K562 (cell line): ENCODE measurements around the gene ZC3H12A. TPM values are rescaled to one million over a fixed set of nuclear protein-coding genes. Genes with fewer than 3 reads are reported as not detected.
A peak's percentile ranks its signal among the peaks of the same experiment; 100 is the strongest.

Source experiments
- BRCA1 ChIP-seq, 2 experiments: fragments of 450-650 bp in 1 of 2; sonication (generic) in 1 of 2; formaldehyde crosslinking in 1 of 2; IDR thresholded peaks; 2 replicates each; pipeline versions ENCODE4 v1.5.0 to v1.6.1; 2017 to 2020; ENCODE audit warnings: mild to moderate bottlenecking in 1 of 2, missing genetic modification reagents in 1 of 2
- BRF1 ChIP-seq: IDR thresholded peaks from 3 replicates; pipeline ENCODE4 v1.6.1; 2011; ENCODE audit warnings: borderline replicate concordance, mild to moderate bottlenecking; ENCODE audit not compliant: insufficient read length; ENCODE audit errors: extremely low read depth
- CBX5 ChIP-seq: IDR thresholded peaks from 2 replicates; pipeline ENCODE4 v1.6.1; 2014; ENCODE audit warnings: low read depth, borderline replicate concordance
- ETV1 ChIP-seq: fragments of 450-650 bp; conservative IDR thresholded peaks from 2 replicates; pipeline ENCODE4 v1.6.1; 2016; ENCODE audit warnings: missing genetic modification characterization, control low read depth, low read depth, missing compliant biosample characterization
- KLF6 ChIP-seq: fragments of 250-450 bp; sonication (Bioruptor Pico); IDR thresholded peaks from 2 replicates; pipeline ENCODE4 v1.4.0; 2020; ENCODE audit warnings: mild to moderate bottlenecking, moderate library complexity, borderline replicate concordance
- MECOM ChIP-seq: fragments of 250-450 bp; sonication (Bioruptor Pico); IDR thresholded peaks from 2 replicates; pipeline ENCODE4 v1.8.0; 2022; ENCODE audit warnings: inconsistent platforms
- MTA2 ChIP-seq: fragments of 450-650 bp; IDR thresholded peaks from 2 replicates; pipeline ENCODE4 v1.6.1; 2016; ENCODE audit warnings: low read depth
- MXD1 ChIP-seq: fragments of 250-450 bp; sonication (Bioruptor Pico); IDR thresholded peaks from 2 replicates; pipeline ENCODE4 v1.8.0; 2021; ENCODE audit warnings: borderline replicate concordance, mild to moderate bottlenecking, moderate library complexity; ENCODE audit not compliant: poor library complexity, severe bottlenecking
- MYNN ChIP-seq, 2 experiments: sonication (generic); formaldehyde crosslinking in 1 of 2; IDR thresholded peaks; 2 replicates each; pipeline versions ENCODE4 v1.5.0 to v1.6.1; 2016 to 2020; ENCODE audit warnings: antibody characterized with exemption in 1 of 2, missing genetic modification reagents in 1 of 2
- NFIX ChIP-seq: fragments of 250-450 bp; sonication (Bioruptor Pico); IDR thresholded peaks from 2 replicates; pipeline ENCODE4 v1.4.0; 2020; ENCODE audit warnings: low read depth, mild to moderate bottlenecking, moderate library complexity
- PRDM10 ChIP-seq: fragments of 450-650 bp; IDR thresholded peaks from 2 replicates; pipeline ENCODE4 v1.6.1; 2018; ENCODE audit not compliant: partially characterized antibody
- ZBED1 ChIP-seq: IDR thresholded peaks from 2 replicates; pipeline ENCODE4 v1.6.1; 2014
- ZBTB43 ChIP-seq: sonication (generic); formaldehyde crosslinking; IDR thresholded peaks from 2 replicates; pipeline ENCODE4 v1.8.0; 2023; ENCODE audit warnings: mild to moderate bottlenecking, missing genetic modification reagents
- ZFX ChIP-seq: sonication (generic); formaldehyde crosslinking; IDR thresholded peaks from 2 replicates; pipeline ENCODE4 v1.8.0; 2022; ENCODE audit warnings: mild to moderate bottlenecking, missing genetic modification reagents, moderate library complexity
- ZHX1 ChIP-seq: fragments of 150-350 bp; conservative IDR thresholded peaks from 2 replicates; pipeline ENCODE4 v1.6.1; 2014; ENCODE audit warnings: low read length
- ZNF280B ChIP-seq: fragments of 250-450 bp; sonication (Bioruptor Pico); IDR thresholded peaks from 2 replicates; pipeline ENCODE4 v1.5.1; 2021; ENCODE audit warnings: mild to moderate bottlenecking
- ZNF507 ChIP-seq: conservative IDR thresholded peaks from 2 replicates; pipeline ENCODE4 v1.6.1; 2017; ENCODE audit warnings: missing genetic modification characterization, missing compliant biosample characterization
- ZNF830 ChIP-seq: fragments of 250-450 bp; sonication (Bioruptor Pico); IDR thresholded peaks from 2 replicates; pipeline ENCODE4 v1.5.0; 2021; ENCODE audit warnings: mild to moderate bottlenecking
- polyA plus RNA-seq, 8 experiments: library from polyadenylated mRNA; depleted of rRNA in 4 of 8; stranded (reverse) in 5 of 8; unstranded in 3 of 8; fragments of >200 nt; fragmentation: Nextera tagmentation in 2 of 8; fragmentation: Illumina TruSeq in 1 of 8; extraction: Ambion mirVana in 2 of 8; extraction: Trizol in 1 of 8; gene quantifications; 2 replicates each; pipeline versions ENCODE4 v1.2.1 to v1.2.3, GENCODE V29; 2011 to 2014; ENCODE audit warnings: inconsistent platforms in 1 of 8, missing spikeins in 1 of 8
- total RNA-seq, 7 experiments: library from RNA; depleted of rRNA in 6 of 7; stranded (reverse); fragments of >200 nt in 6 of 7; fragmentation: Illumina TruSeq in 2 of 7; extraction: Trizol in 2 of 7; gene quantifications; 2 replicates each; pipeline versions ENCODE4 v1.2.1 to v1.2.3, GENCODE V29; 2011 to 2021; ENCODE audit warnings: low replicate concordance in 1 of 7

The ZC3H12A gene
- total and polyA plus RNA-seq, 9 of the 15 experiments (the other 6 are each of a cell fraction or from before 2014, with no cell fraction given), result 0.14 to 9.4 (median 6.7) TPM

GRCh38 chr1:37474046-37474696, at the start of gene ZC3H12A (continued):
- TF ChIP-seq ZHX1 (no peak), MTA2 (no peak), MYNN (IDR thresholded peaks at IDR 0.05) (0 out of 2 replicates have a peak, but pooled peaks have one; percentile 35), MYNN (CRISPR knock-in tag; IDR thresholded peaks at IDR 0.05) (no peak), MECOM (CRISPR knock-in tag) (no peak), ZBTB43 (CRISPR knock-in tag) (no peak), ETV1 (no peak), MXD1 (CRISPR knock-in tag) (no peak), ZNF280B (no peak), ZFX (CRISPR knock-in tag) (peak; percentile 72; the same call in 1 of the 2 replicates), ZBED1 (peak; percentile 80; the same call in 1 of the 2 replicates), BRF1 (no peak), ZNF830 (CRISPR knock-in tag) (no peak), KLF6 (CRISPR knock-in tag) (no peak), BRCA1 (IDR thresholded peaks at IDR 0.05) (no peak), BRCA1 (CRISPR knock-in tag; IDR thresholded peaks at IDR 0.05) (peak; percentile 25; the same call in 1 of the 2 replicates), ZNF507 (tag) (no peak), PRDM10 (peak; percentile 14), CBX5 (no peak), NFIX (CRISPR knock-in tag) (no peak)
